PC-9 (cell line): ENCODE results near the gene AP1B1. TPM values are rescaled to one million over a fixed set of nuclear protein-coding genes. Genes with fewer than 3 reads are reported as not detected.

Experiments used
- BruUV-seq: library from RNA; stranded (reverse); fragments of 400-500 nt; replicated peaks from 2 replicates; lab custom pipeline; 2021; lab: Mats Ljungman, UMichigan
- CTCF ChIA-PET: fragments of 300-600 bp; sonication (Branson Sonifier 250); formaldehyde crosslinking; loops from one replicate; lab custom pipeline; 2022; ENCODE audit warnings: antibody characterized with exemption; lab: Charles Lee
- POLR2A ChIA-PET: fragments of 300-600 bp; sonication (Branson Sonifier 250); formaldehyde crosslinking; loops from one replicate; lab custom pipeline; 2022; ENCODE audit warnings: antibody characterized with exemption; ENCODE audit not compliant: unreplicated experiment; lab: Charles Lee
- DNase-seq, 2 experiments: peaks; one replicate each; pipeline versions ENCODE4 v3.0.0 to v3.0.0-alpha.2; 2015 to 2022; ENCODE audit warnings: mixed read lengths in 1 of 2
- H2AFZ ChIP-seq: fragments of 200-600 bp; sonication (generic); 2 replicates; pipeline ENCODE4 v1.8.1; 2017; ENCODE audit warnings: antibody characterized with exemption
- H3F3A ChIP-seq: fragments of 200-600 bp; sonication (generic); 2 replicates; pipeline ENCODE4 v1.8.1; 2017; ENCODE audit warnings: antibody characterized with exemption, mild to moderate bottlenecking, low read depth; ENCODE audit not compliant: insufficient read depth
- H3K27ac ChIP-seq: fragments of 200-600 bp; sonication (generic); 2 replicates; pipeline ENCODE4 v1.6.1; 2016; ENCODE audit warnings: mixed run types
- H3K27me3 ChIP-seq: fragments of 200-600 bp; sonication (generic); 2 replicates; pipeline ENCODE4 v1.6.1; 2016; ENCODE audit warnings: low read depth, mixed run types; ENCODE audit not compliant: insufficient read depth
- H3K36me3 ChIP-seq: fragments of 200-600 bp; sonication (generic); 2 replicates; pipeline ENCODE4 v1.6.1; 2016; ENCODE audit warnings: low read depth, mixed run types
- H3K4me1 ChIP-seq: fragments of 200-600 bp; sonication (generic); replicated peaks from 2 replicates; pipeline ENCODE4 v1.6.1; 2016; ENCODE audit warnings: mixed run types; ENCODE audit not compliant: insufficient read depth
- H3K4me2 ChIP-seq: fragments of 200-600 bp; sonication (generic); 2 replicates; pipeline ENCODE4 v1.6.1; 2017; ENCODE audit warnings: mixed run types
- H3K4me3 ChIP-seq: fragments of 200-600 bp; sonication (generic); 2 replicates; pipeline ENCODE4 v1.6.1; 2016; ENCODE audit warnings: mixed run types
- H3K79me2 ChIP-seq: fragments of 200-600 bp; sonication (generic); 2 replicates; pipeline ENCODE4 v1.6.1; 2017; ENCODE audit warnings: low read depth, mixed run types
- H3K9me2 ChIP-seq: fragments of 200-600 bp; sonication (generic); 2 replicates; pipeline ENCODE4 v1.8.1; 2017; ENCODE audit warnings: mild to moderate bottlenecking; ENCODE audit not compliant: insufficient read depth
- H3K9me3 ChIP-seq: fragments of 200-600 bp; sonication (generic); 2 replicates; pipeline ENCODE4 v1.8.1; 2016; ENCODE audit warnings: low read depth; ENCODE audit not compliant: insufficient read depth
- H4K20me1 ChIP-seq: fragments of 200-600 bp; sonication (generic); 2 replicates; pipeline ENCODE4 v1.8.1; 2017; ENCODE audit not compliant: insufficient read depth
- CTCF ChIP-seq: fragments of 200-600 bp; sonication (generic); conservative IDR thresholded peaks from 2 replicates; pipeline ENCODE4 v1.6.1; 2017; ENCODE audit warnings: mixed run types, antibody characterized with exemption, mild to moderate bottlenecking, moderate library complexity
- EZH2 ChIP-seq: fragments of 200-600 bp; sonication (generic); IDR thresholded peaks from 2 replicates; pipeline ENCODE4 v1.8.0; 2017; ENCODE audit warnings: antibody characterized with exemption, low read depth
- intact Hi-C: fragments of 100-400 bp; cut with micrococcal nuclease; formaldehyde crosslinking; loops from one replicate; pipeline ENCODE4 v1.10.0; 2022; ENCODE audit not compliant: unreplicated experiment
- total RNA-seq: library from RNA; stranded (reverse); gene quantifications from 2 replicates; pipeline ENCODE4 v1.2.3, GENCODE V29; 2021

AP1B1 gene
- total RNA-seq, 1 experiment from 2014 or later, result 50.8 TPM

DNA sequence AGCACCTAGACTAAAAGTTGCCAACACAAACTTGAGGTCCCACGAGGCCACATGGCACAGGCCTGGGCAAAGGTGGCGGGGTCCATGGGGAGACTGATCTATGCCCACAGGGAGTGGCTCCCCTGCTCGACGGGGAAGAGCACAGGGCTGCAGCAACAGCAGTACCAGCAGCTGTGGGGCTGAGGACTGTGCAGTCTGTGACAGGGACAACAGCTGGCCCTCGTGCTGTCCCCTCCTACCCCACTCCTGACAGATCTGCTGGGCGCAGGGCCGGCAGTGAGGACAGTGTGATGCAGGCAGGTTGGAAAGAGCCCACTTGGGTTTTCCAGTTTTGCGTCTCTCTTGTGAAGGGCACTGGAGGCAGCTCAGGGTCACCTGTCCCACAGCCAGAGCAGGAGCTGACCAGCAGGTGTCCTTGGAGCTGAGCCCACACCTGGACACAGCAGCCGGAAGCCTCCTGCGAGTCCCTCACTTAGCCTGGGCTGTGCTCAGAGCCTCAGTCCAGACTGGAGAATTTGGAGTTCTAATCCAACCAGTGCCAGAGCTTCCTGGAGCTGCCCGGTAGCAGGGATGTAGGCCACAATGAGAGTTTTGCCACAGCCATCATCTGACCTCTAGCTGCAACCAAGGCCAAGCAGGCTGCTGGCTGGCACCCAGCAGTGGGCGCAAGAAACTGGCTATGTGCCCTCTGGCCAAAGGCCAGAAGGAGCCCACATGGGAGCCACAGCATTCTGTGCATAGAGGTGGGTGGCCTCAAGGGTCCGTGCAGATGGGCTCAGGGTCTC lies 85.5 kb downstream of the AP1B1 start:
- H3K4me3 ChIP-seq, result no peak overlapping the region

DNA sequence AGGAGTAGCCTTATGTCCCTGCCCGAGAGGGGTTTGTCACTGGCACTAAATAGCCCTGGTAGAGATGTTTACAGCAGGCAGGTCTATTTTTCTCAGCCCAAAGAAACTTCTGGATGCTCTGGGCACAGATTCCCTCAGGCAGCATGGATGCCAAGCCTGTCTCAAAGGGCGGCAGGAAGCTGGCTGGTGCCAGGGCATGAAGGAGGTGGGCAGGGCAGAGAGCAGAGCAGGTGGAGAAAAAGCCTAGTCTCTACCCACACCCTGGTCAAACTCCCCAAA lies 86.0 kb downstream of the AP1B1 start:
- Histone ChIP-seq H3K36me3 (peaks cover 17% of the 10 kb centered on the region; the same call in 1 of the 2 replicates), H2AFZ (no peak overlapping the region), H3K27me3 (no peaks in the 10 kb centered on the region), H3K4me1 (peaks cover under 1% of the 10 kb centered on the region; the same call in 1 of the 2 replicates), H3K4me2 (no peak overlapping the region), H3F3A (peaks cover 72% of the 10 kb centered on the region), H3K9me3 (no peaks in the 10 kb centered on the region), H3K27ac (no peak overlapping the region), H4K20me1 (peaks cover 41% of the 10 kb centered on the region), H3K4me3 (no peak overlapping the region), H3K79me2 (0 out of 2 replicates have a peak, but pooled peaks cover under 1% of the 10 kb centered on the region), H3K9me2 (no peaks in the 10 kb centered on the region)
- intact Hi-C loops, result loop anchor here (10.0 kb wide), 1 partner anchor 82 kb away; the partner anchor contains the start of gene AP1B1
- no TSS peak for BruUV-seq
- ChIA-PET CTCF (no interaction called here), POLR2A (no interaction called here)
- no peak for TF ChIP-seq CTCF
- no peak for TF ChIP-seq EZH2
- no peak for DNase-seq

More for the DNA sequence above, 85.5 kb downstream of the AP1B1 start:
- Histone ChIP-seq H3K27me3 (no peaks in the 10 kb centered on the region), H3K9me3 (no peaks in the 10 kb centered on the region), H3K4me2 (no peak overlapping the region), H3K27ac (no peak overlapping the region), H3K9me2 (no peaks in the 10 kb centered on the region), H4K20me1 (peaks cover 35% of the 10 kb centered on the region), H3K36me3 (peaks cover 17% of the 10 kb centered on the region; the same call in 1 of the 2 replicates), H3K79me2 (0 out of 2 replicates have a peak, but pooled peaks cover 6% of the 10 kb centered on the region), H3F3A (peaks cover 67% of the 10 kb centered on the region), H2AFZ (no peak overlapping the region), H3K4me1 (peaks cover 5% of the 10 kb centered on the region; the same call in 1 of the 2 replicates)
- no TSS peak for BruUV-seq
- DNase-seq, result no peak
- CTCF ChIA-PET, result interaction anchor here (0.6 kb wide), 1 partner anchor 35 kb away, joined by 6 read pairs; the partner anchor contains the start of genes EWSR1 and RHBDD3
- TF ChIP-seq EZH2, result no peak
- POLR2A ChIA-PET, result no interaction called here
- intact Hi-C loops, result loop anchor here (10.0 kb wide), 1 partner anchor 82 kb away; the partner anchor contains the start of gene AP1B1

DNA sequence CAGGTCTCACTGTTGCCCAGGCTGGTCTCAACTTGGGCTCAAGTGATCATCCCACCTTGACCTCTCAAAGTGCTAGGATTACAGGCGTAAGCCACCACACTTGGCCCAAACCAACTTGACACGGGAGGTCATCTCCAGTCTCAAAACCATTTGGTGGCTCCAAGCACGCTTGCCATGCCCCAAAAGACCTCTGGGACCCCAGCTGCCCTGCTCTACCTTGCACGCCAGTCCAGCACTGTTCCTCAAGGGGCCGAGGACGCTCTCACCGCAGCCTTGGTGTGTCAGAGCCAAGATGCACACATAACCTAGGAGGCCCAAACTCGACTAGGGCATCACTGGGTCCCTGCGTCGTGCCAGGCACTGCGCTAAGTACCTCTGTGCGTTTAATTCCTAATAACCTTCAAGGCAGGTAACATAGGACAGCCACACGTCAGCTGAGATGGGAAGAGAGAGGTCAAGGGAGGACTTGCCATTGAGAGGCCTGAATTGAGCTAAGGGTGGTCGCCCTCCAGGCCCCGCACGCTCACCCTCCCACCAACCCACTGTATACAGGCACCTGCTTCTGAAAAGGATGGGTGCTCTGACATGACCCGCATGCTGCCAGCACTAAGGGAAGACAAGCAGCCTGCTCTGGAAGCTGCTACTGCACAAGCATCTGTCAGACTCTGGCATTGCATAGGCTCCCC lies 86.5 kb downstream of the AP1B1 start:
- Histone ChIP-seq H3F3A (peaks cover 77% of the 10 kb centered on the region), H3K9me2 (no peaks in the 10 kb centered on the region), H3K4me1 (no peaks in the 10 kb centered on the region), H4K20me1 (peaks cover 45% of the 10 kb centered on the region), H2AFZ (no peak overlapping the region), H3K79me2 (no peaks in the 10 kb centered on the region), H3K27ac (no peak overlapping the region), H3K36me3 (peaks cover 17% of the 10 kb centered on the region; the same call in 1 of the 2 replicates), H3K4me3 (no peak overlapping the region), H3K27me3 (no peaks in the 10 kb centered on the region), H3K4me2 (no peak overlapping the region), H3K9me3 (no peaks in the 10 kb centered on the region)
- intact Hi-C loops, result loop anchor here (10.0 kb wide), 1 partner anchor 83 kb away; the partner anchor contains the start of gene AP1B1
- POLR2A ChIA-PET, result no interaction called here
- CTCF ChIA-PET, result no interaction called here
- TF ChIP-seq CTCF, result no peak
- no peak for TF ChIP-seq EZH2
- no peak for DNase-seq
- TSS peak; percentile 7 for BruUV-seq
